K562 (cell line): ENCODE measurements around the gene PTTG1IP. TPM values are rescaled to one million over a fixed set of nuclear protein-coding genes. Genes with fewer than 3 reads are reported as not detected.

Source experiments
- ARNT ChIP-seq, 2 experiments: fragments of 450-650 bp; IDR thresholded peaks; 2 replicates each; pipeline ENCODE4 v1.6.1; 2016; ENCODE audit warnings: mild to moderate bottlenecking in 1 of 2
- CBX5 ChIP-seq: IDR thresholded peaks from 2 replicates; pipeline ENCODE4 v1.6.1; 2014; ENCODE audit warnings: low read depth, borderline replicate concordance
- CXXC5 ChIP-seq: fragments of 250-450 bp; sonication (Bioruptor Pico); IDR thresholded peaks from 2 replicates; pipeline ENCODE4 v1.8.0; 2022; ENCODE audit warnings: inconsistent platforms, mild to moderate bottlenecking, moderate library complexity
- HDAC2 ChIP-seq: fragments of 450-650 bp; IDR thresholded peaks from 2 replicates; pipeline ENCODE4 v1.6.1; 2016; ENCODE audit warnings: mild to moderate bottlenecking
- HDAC8 ChIP-seq: fragments of 450-650 bp; IDR thresholded peaks from 2 replicates; pipeline ENCODE4 v1.6.1; 2016; ENCODE audit warnings: mild to moderate bottlenecking, missing genetic modification characterization, moderate library complexity, missing compliant biosample characterization
- HNRNPL ChIP-seq: fragments of 200-400 bp; formaldehyde crosslinking; IDR thresholded peaks from 2 replicates; pipeline ENCODE4 v1.6.1; 2017; ENCODE audit warnings: low read depth, mild to moderate bottlenecking, low read length
- KAT7 ChIP-seq: sonication (generic); formaldehyde crosslinking; IDR thresholded peaks from 2 replicates; pipeline ENCODE4 v1.8.0; 2022; ENCODE audit warnings: missing genetic modification reagents, mild to moderate bottlenecking, borderline replicate concordance
- KDM5B ChIP-seq: fragments of 200-600 bp; sonication (generic); IDR thresholded peaks from 2 replicates; pipeline ENCODE4 v1.6.1; 2012; ENCODE audit warnings: low read depth, mild to moderate bottlenecking, moderate library complexity, low read length, control low read depth, inconsistent platforms; ENCODE audit not compliant: insufficient replicate concordance
- KHSRP ChIP-seq: fragments of 450-650 bp; IDR thresholded peaks from 2 replicates; pipeline ENCODE4 v1.6.1; 2017
- LARP7 ChIP-seq: fragments of 450-650 bp; IDR thresholded peaks from 2 replicates; pipeline ENCODE4 v1.6.1; 2016
- MCM5 ChIP-seq: fragments of 450-650 bp; IDR thresholded peaks from 2 replicates; pipeline ENCODE4 v1.6.1; 2016; ENCODE audit warnings: low read depth
- MED1 ChIP-seq: sonication (generic); formaldehyde crosslinking; IDR thresholded peaks from 2 replicates; pipeline ENCODE4 v1.8.1; 2023; ENCODE audit warnings: missing genetic modification reagents, borderline replicate concordance
- NELFE ChIP-seq: IDR thresholded peaks from 2 replicates; pipeline ENCODE4 v1.6.1; 2011; ENCODE audit warnings: mild to moderate bottlenecking; ENCODE audit not compliant: insufficient read depth, insufficient read length
- POLR2AphosphoS5 ChIP-seq: IDR thresholded peaks from 2 replicates; pipeline ENCODE4 v1.6.1; 2011; ENCODE audit warnings: mild to moderate bottlenecking, low read depth, low read length, moderate library complexity; ENCODE audit not compliant: control insufficient read depth, insufficient read depth
- RERE ChIP-seq: sonication (generic); formaldehyde crosslinking; IDR thresholded peaks from 2 replicates; pipeline ENCODE4 v1.8.0; 2023; ENCODE audit warnings: missing genetic modification reagents, mild to moderate bottlenecking, borderline replicate concordance
- RHOXF2B ChIP-seq: fragments of 250-450 bp; sonication (Bioruptor Pico); conservative IDR thresholded peaks from 2 replicates; pipeline ENCODE4 v1.5.1; 2021
- RNF2 ChIP-seq: sonication (generic); IDR thresholded peaks from 2 replicates; pipeline ENCODE4 v1.6.1; 2016
- SAFB2 ChIP-seq: fragments of 200-400 bp; formaldehyde crosslinking; IDR thresholded peaks from 2 replicates; pipeline ENCODE4 v1.6.1; 2018; ENCODE audit warnings: borderline replicate concordance, low read length, low read depth, moderate library complexity; ENCODE audit not compliant: severe bottlenecking
- SMAD4 ChIP-seq: fragments of 250-450 bp; sonication (Bioruptor Pico); conservative IDR thresholded peaks from 2 replicates; pipeline ENCODE4 v1.8.0; 2021; ENCODE audit warnings: inconsistent platforms, mild to moderate bottlenecking, moderate library complexity
- SMARCA4 ChIP-seq: fragments of 450-650 bp; IDR thresholded peaks from 2 replicates; pipeline ENCODE4 v1.6.1; 2016
- SRSF3 ChIP-seq: fragments of 200-400 bp; formaldehyde crosslinking; IDR thresholded peaks from 2 replicates; pipeline ENCODE4 v1.6.1; 2016; ENCODE audit warnings: mild to moderate bottlenecking, low read length, moderate library complexity; ENCODE audit not compliant: insufficient read depth
- TCF15 ChIP-seq: fragments of 250-450 bp; sonication (Bioruptor Pico); IDR thresholded peaks from 2 replicates; pipeline ENCODE4 v1.8.0; 2022; ENCODE audit warnings: moderate library complexity, mild to moderate bottlenecking, inconsistent platforms
- TEAD1 ChIP-seq, 2 experiments: fragments of 450-650 bp in 1 of 2; sonication (generic) in 1 of 2; formaldehyde crosslinking; IDR thresholded peaks; 2 replicates each; pipeline versions ENCODE4 v1.4.0 to v1.8.0; 2020 to 2022; ENCODE audit warnings: mild to moderate bottlenecking in 2 of 2, missing genetic modification reagents in 1 of 2
- TEAD4 ChIP-seq, 2 experiments: sonication (generic) in 1 of 2; formaldehyde crosslinking in 1 of 2; IDR thresholded peaks; 2 replicates each; pipeline versions ENCODE4 v1.6.1 to v1.8.0; 2012 to 2022; ENCODE audit warnings: borderline replicate concordance in 1 of 2, inconsistent platforms in 1 of 2, low read length in 1 of 2, mild to moderate bottlenecking in 1 of 2, missing genetic modification reagents in 1 of 2
- TRIM24 ChIP-seq, 2 experiments: fragments of 450-650 bp; IDR thresholded peaks; 2 replicates each; pipeline ENCODE4 v1.6.1; 2016
- ZFP1 ChIP-seq: fragments of 450-650 bp; formaldehyde crosslinking; IDR thresholded peaks from 2 replicates; pipeline ENCODE4 v1.4.0; 2020; ENCODE audit warnings: mild to moderate bottlenecking, mixed read lengths
- ZNF143 ChIP-seq: sonication (generic); formaldehyde crosslinking; IDR thresholded peaks from 2 replicates; pipeline ENCODE4 v1.9.0; 2022; ENCODE audit warnings: mild to moderate bottlenecking, missing genetic modification reagents
- ZSCAN29 ChIP-seq: fragments of 450-650 bp; IDR thresholded peaks from 2 replicates; pipeline ENCODE4 v1.6.1; 2017
- polyA plus RNA-seq, 8 experiments: library from polyadenylated mRNA; depleted of rRNA in 4 of 8; stranded (reverse) in 5 of 8; unstranded in 3 of 8; fragments of >200 nt; fragmentation: Nextera tagmentation in 2 of 8; fragmentation: Illumina TruSeq in 1 of 8; extraction: Ambion mirVana in 2 of 8; extraction: Trizol in 1 of 8; gene quantifications; 2 replicates each; pipeline versions ENCODE4 v1.2.1 to v1.2.3, GENCODE V29; 2011 to 2014; ENCODE audit warnings: inconsistent platforms in 1 of 8, missing spikeins in 1 of 8
- total RNA-seq, 7 experiments: library from RNA; depleted of rRNA in 6 of 7; stranded (reverse); fragments of >200 nt in 6 of 7; fragmentation: Illumina TruSeq in 2 of 7; extraction: Trizol in 2 of 7; gene quantifications; 2 replicates each; pipeline versions ENCODE4 v1.2.1 to v1.2.3, GENCODE V29; 2011 to 2021; ENCODE audit warnings: low replicate concordance in 1 of 7

Gene PTTG1IP
- total and polyA plus RNA-seq, 9 of the 15 experiments (the other 6 are each of a cell fraction or from before 2014, with no cell fraction given), result 5.0 to 99.3 (median 82.4) TPM

GRCh38 chr21:44874240-44874496 lies 678 bp upstream of the PTTG1IP start (continued):
- TF ChIP-seq RERE (CRISPR knock-in tag), result 0 out of 2 replicates have a peak, but pooled peaks have one; percentile 72
- no peak for TF ChIP-seq SAFB2
- no peak for TF ChIP-seq CXXC5 (CRISPR knock-in tag)
- no peak for TF ChIP-seq RHOXF2B (CRISPR knock-in tag)
- TF ChIP-seq HDAC2, result no peak
- TF ChIP-seq LARP7, result no peak
- no peak for TF ChIP-seq ZFP1
- TF ChIP-seq POLR2AphosphoS5, result no peak
- TF ChIP-seq MED1 (CRISPR knock-in tag), result no peak
- TF ChIP-seq ARNT (IDR thresholded peaks at IDR 0.05), result no peak
- TF ChIP-seq KDM5B, result no peak
- no peak for TF ChIP-seq NELFE
- no peak for TF ChIP-seq ZSCAN29
- no peak for TF ChIP-seq TRIM24 (IDR thresholded peaks at IDR 0.05)
- no peak for TF ChIP-seq CBX5
- no peak for TF ChIP-seq TEAD4 (IDR thresholded peaks at IDR 0.05; ENCODE audit: low read length)
- TF ChIP-seq TEAD4 (CRISPR knock-in tag; IDR thresholded peaks at IDR 0.05; ENCODE audit: borderline replicate concordance), result no peak
- peak; percentile 85; the same call in 1 of the 2 replicates for TF ChIP-seq SMAD4
- no peak for TF ChIP-seq SRSF3
- no peak for TF ChIP-seq KAT7 (CRISPR knock-in tag)
- no peak for TF ChIP-seq HNRNPL
- TF ChIP-seq TEAD1 (CRISPR knock-in tag; IDR thresholded peaks at IDR 0.05), result peak in 1 of 2 experiments; percentile 35; a peak in 1 of 4 replicates
- no peak for TF ChIP-seq ZNF143 (CRISPR knock-in tag)
- 0 out of 2 replicates have a peak, but pooled peaks have one; percentile 15 for TF ChIP-seq HDAC8 (tag)
- no peak for TF ChIP-seq MCM5
- no peak for TF ChIP-seq SMARCA4
- TF ChIP-seq KHSRP, result no peak
- TF ChIP-seq RNF2, result no peak
- TF ChIP-seq TCF15 (CRISPR knock-in tag), result no peak
